GDM1 (cell line): Measurements from ENCODE around the gene WDPCP.
"Not testable (repeated sequence)": the region's sequence is repeated elsewhere in the genome, so short reads cannot be mapped to it uniquely, and the experiment has no call there.

Source experiments
- DNase-seq: peaks from one replicate; lab custom pipeline; 2025; lab: John Stamatoyannopoulos, UW

Gene WDPCP

GRCh38 chr2:63444565-63445288, 143.6 kb downstream of the WDPCP start:
- no peak for DNase-seq

GRCh38 chr2:63440612-63441011, 147.7 kb downstream of the WDPCP start:
- no peak for DNase-seq

- DNase-seq = no peak
Observed at GRCh38 chr2:63438181-63438580, 150.1 kb downstream of the WDPCP start.

- DNase-seq = no peak
Observed at GRCh38 chr2:63436488-63436887, 151.8 kb downstream of the WDPCP start.

- DNase-seq = no peak
Observed at GRCh38 chr2:63435070-63435469, 153.2 kb downstream of the WDPCP start.

- DNase-seq = no peak
Observed at GRCh38 chr2:63434024-63435001, 154.0 kb downstream of the WDPCP start.

GRCh38 chr2:63432373-63432772, 155.9 kb downstream of the WDPCP start:
- DNase-seq = no peak

GRCh38 chr2:63425606-63426005, 162.7 kb downstream of the WDPCP start:
- no peak for DNase-seq

GRCh38 chr2:63425079-63425416, 163.2 kb downstream of the WDPCP start:
- no peak for DNase-seq

- DNase-seq = no peak
Observed at GRCh38 chr2:63424329-63425078, 163.8 kb downstream of the WDPCP start.

GRCh38 chr2:63422556-63422955, 165.7 kb downstream of the WDPCP start:
- no peak for DNase-seq

- DNase-seq = no peak
Observed at GRCh38 chr2:63408530-63408929, 179.7 kb downstream of the WDPCP start.

GRCh38 chr2:63406641-63407040, 181.6 kb downstream of the WDPCP start:
- no peak for DNase-seq

- no peak for DNase-seq
Observed at GRCh38 chr2:63403820-63404219, 184.5 kb downstream of the WDPCP start.

GRCh38 chr2:63402889-63403288, 185.4 kb downstream of the WDPCP start:
- not testable (repeated sequence) for DNase-seq

GRCh38 chr2:63399156-63399555, 189.1 kb downstream of the WDPCP start:
- no peak for DNase-seq

GRCh38 chr2:63379451-63379850, 208.8 kb downstream of the WDPCP start:
- no peak for DNase-seq

GRCh38 chr2:63378589-63378988, 209.7 kb downstream of the WDPCP start:
- no peak for DNase-seq

- no peak for DNase-seq
Observed at GRCh38 chr2:63374341-63374740, 213.9 kb downstream of the WDPCP start.

- DNase-seq = no peak
Observed at GRCh38 chr2:63372549-63372948, 215.7 kb downstream of the WDPCP start.

- no peak for DNase-seq
Observed at GRCh38 chr2:63369146-63369545, 219.1 kb downstream of the WDPCP start.

GRCh38 chr2:63364866-63365265, 223.4 kb downstream of the WDPCP start:
- DNase-seq = no peak
